ENCODE data around the gene NOTCH2. TPM values are rescaled to one million over a fixed set of nuclear protein-coding genes. Genes with fewer than 3 reads are reported as not detected.

The NOTCH2 gene
- total RNA-seq, 1 donor from 2014 or later: 3.5 TPM

GRCh38 chr1:119871881-119872280 lies 197.6 kb downstream of the NOTCH2 start:
- no peak for TF ChIP-seq CTCF (IDR thresholded peaks at IDR 0.05; ENCODE audit: partially characterized antibody, unreplicated experiment)
- DNase-seq: no peak
- Mint-ChIP-seq H3K9me3 (ENCODE audit: unreplicated experiment) (no peaks in the 10 kb centered on the region), H3K27ac (ENCODE audit: unreplicated experiment) (no peak overlapping the region), H3K4me3 (ENCODE audit: unreplicated experiment) (no peak overlapping the region), H3K36me3 (ENCODE audit: unreplicated experiment) (peaks cover 4% of the 10 kb centered on the region), H3K27me3 (ENCODE audit: unreplicated experiment) (no peaks in the 10 kb centered on the region), H3K4me1 (ENCODE audit: low read depth, unreplicated experiment) (peaks cover 3% of the 10 kb centered on the region)

- H3K9me3 Mint-ChIP-seq (ENCODE audit: unreplicated experiment): no peaks in the 10 kb centered on the region
- H3K4me1 Mint-ChIP-seq (ENCODE audit: low read depth, unreplicated experiment): peaks cover 3% of the 10 kb centered on the region
- peaks cover 4% of the 10 kb centered on the region for H3K36me3 Mint-ChIP-seq (ENCODE audit: unreplicated experiment)
Observed at GRCh38 chr1:119870917-119871596, 198.4 kb downstream of the NOTCH2 start.

GRCh38 chr1:119869995-119870394 lies 199.5 kb downstream of the NOTCH2 start:
- H3K27ac Mint-ChIP-seq (ENCODE audit: unreplicated experiment): no peak overlapping the region
- TF ChIP-seq CTCF (IDR thresholded peaks at IDR 0.05; ENCODE audit: partially characterized antibody, unreplicated experiment): no peak
- peaks cover 3% of the 10 kb centered on the region for H3K4me1 Mint-ChIP-seq (ENCODE audit: low read depth, unreplicated experiment)
- no peak overlapping the region for H3K4me3 Mint-ChIP-seq (ENCODE audit: unreplicated experiment)
- peaks cover 4% of the 10 kb centered on the region for H3K36me3 Mint-ChIP-seq (ENCODE audit: unreplicated experiment)
- no peaks in the 10 kb centered on the region for H3K27me3 Mint-ChIP-seq (ENCODE audit: unreplicated experiment)
- no peak for DNase-seq
- no peaks in the 10 kb centered on the region for H3K9me3 Mint-ChIP-seq (ENCODE audit: unreplicated experiment)

More at GRCh38 chr1:119870917-119871596, 198.4 kb downstream of the NOTCH2 start:
- peak; percentile 78 for TF ChIP-seq CTCF (IDR thresholded peaks at IDR 0.05; ENCODE audit: partially characterized antibody, unreplicated experiment)
- Mint-ChIP-seq H3K27ac (ENCODE audit: unreplicated experiment) (no peak overlapping the region), H3K4me3 (ENCODE audit: unreplicated experiment) (no peak overlapping the region), H3K27me3 (ENCODE audit: unreplicated experiment) (no peaks in the 10 kb centered on the region)
- DNase-seq: peak; percentile 94

GRCh38 chr1:119868176-119868575 lies 201.3 kb downstream of the NOTCH2 start:
- no peak for TF ChIP-seq CTCF (IDR thresholded peaks at IDR 0.05; ENCODE audit: partially characterized antibody, unreplicated experiment)
- no peak for DNase-seq
- no peaks in the 10 kb centered on the region for H3K27me3 Mint-ChIP-seq (ENCODE audit: unreplicated experiment)
- peaks cover 3% of the 10 kb centered on the region for H3K4me1 Mint-ChIP-seq (ENCODE audit: low read depth, unreplicated experiment)
- no peak overlapping the region for H3K4me3 Mint-ChIP-seq (ENCODE audit: unreplicated experiment)
- H3K36me3 Mint-ChIP-seq (ENCODE audit: unreplicated experiment): no peaks in the 10 kb centered on the region
- no peak overlapping the region for H3K27ac Mint-ChIP-seq (ENCODE audit: unreplicated experiment)
- no peaks in the 10 kb centered on the region for H3K9me3 Mint-ChIP-seq (ENCODE audit: unreplicated experiment)

- H3K4me3 Mint-ChIP-seq (ENCODE audit: unreplicated experiment): no peak overlapping the region
- TF ChIP-seq CTCF (IDR thresholded peaks at IDR 0.05; ENCODE audit: partially characterized antibody, unreplicated experiment): no peak
- H3K27ac Mint-ChIP-seq (ENCODE audit: unreplicated experiment): no peak overlapping the region
- DNase-seq: no peak
- H3K9me3 Mint-ChIP-seq (ENCODE audit: unreplicated experiment): no peaks in the 10 kb centered on the region
- no peaks in the 10 kb centered on the region for H3K27me3 Mint-ChIP-seq (ENCODE audit: unreplicated experiment)
- H3K36me3 Mint-ChIP-seq (ENCODE audit: unreplicated experiment): no peaks in the 10 kb centered on the region
- peaks cover 6% of the 10 kb centered on the region for H3K4me1 Mint-ChIP-seq (ENCODE audit: low read depth, unreplicated experiment)
Observed at GRCh38 chr1:119866451-119866850, 203.0 kb downstream of the NOTCH2 start.

Data from glutamatergic neuron (in vitro differentiated cells).